ENCODE measurements around the gene PCSK5.

DNA sequence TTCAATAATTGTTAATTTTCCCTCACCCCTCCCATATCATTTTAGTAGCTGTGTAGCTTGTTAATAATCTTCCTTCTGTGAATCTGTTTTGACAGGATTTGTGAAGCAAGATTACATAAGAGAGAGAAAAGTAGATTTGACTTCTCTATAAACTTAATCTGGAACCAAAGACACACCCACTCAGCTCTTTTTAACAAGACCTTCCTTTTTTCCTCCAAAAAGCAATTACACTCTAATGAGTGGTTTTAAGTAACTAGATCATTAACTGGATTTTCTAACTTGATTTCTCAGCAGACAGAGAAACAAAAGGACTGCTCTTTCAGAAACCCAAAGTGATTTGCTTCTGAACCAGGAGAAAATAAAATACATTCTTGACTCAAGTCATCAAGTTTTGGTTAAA, 481.9 kb downstream of the PCSK5 start:
- TF ChIP-seq, protein P1, sequence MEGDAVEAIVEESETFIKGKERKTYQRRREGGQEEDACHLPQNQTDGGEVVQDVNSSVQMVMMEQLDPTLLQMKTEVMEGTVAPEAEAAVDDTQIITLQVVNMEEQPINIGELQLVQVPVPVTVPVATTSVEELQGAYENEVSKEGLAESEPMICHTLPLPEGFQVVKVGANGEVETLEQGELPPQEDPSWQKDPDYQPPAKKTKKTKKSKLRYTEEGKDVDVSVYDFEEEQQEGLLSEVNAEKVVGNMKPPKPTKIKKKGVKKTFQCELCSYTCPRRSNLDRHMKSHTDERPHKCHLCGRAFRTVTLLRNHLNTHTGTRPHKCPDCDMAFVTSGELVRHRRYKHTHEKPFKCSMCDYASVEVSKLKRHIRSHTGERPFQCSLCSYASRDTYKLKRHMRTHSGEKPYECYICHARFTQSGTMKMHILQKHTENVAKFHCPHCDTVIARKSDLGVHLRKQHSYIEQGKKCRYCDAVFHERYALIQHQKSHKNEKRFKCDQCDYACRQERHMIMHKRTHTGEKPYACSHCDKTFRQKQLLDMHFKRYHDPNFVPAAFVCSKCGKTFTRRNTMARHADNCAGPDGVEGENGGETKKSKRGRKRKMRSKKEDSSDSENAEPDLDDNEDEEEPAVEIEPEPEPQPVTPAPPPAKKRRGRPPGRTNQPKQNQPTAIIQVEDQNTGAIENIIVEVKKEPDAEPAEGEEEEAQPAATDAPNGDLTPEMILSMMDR (IDR thresholded peaks at IDR 0.05) = no peak
- no peak for TF ChIP-seq POLR2AphosphoS5 (IDR thresholded peaks at IDR 0.05)
- TF ChIP-seq POLR2A (IDR thresholded peaks at IDR 0.05) = no peak

Measured in stomach (tissue), 4 donors.